HG02870 (cell line): ENCODE results near the gene OPCML.

Source experiments
- ATAC-seq: cut with Tn5 transposase; IDR thresholded peaks from one replicate; pipeline ENCODE4 v1.9.1; 2021; ENCODE audit warnings: mild to moderate bottlenecking, moderate library complexity; ENCODE audit not compliant: unreplicated experiment

Gene OPCML

GRCh38 chr11:133531971-133532651 lies at the start of gene OPCML:
OPCML (minus strand) TSS chr11:133532501.
- no peak for ATAC-seq

GRCh38 chr11:133581091-133581490 lies 48.8 kb upstream of the OPCML start:
- ATAC-seq, result no peak

- ATAC-seq, result no peak
These were observed 47.1 kb upstream of the OPCML start for GRCh38 chr11:133579165-133580031.

GRCh38 chr11:133577403-133577802 lies 45.1 kb upstream of the OPCML start:
- ATAC-seq, result no peak

GRCh38 chr11:133576351-133576750 lies 44.0 kb upstream of the OPCML start:
- no peak for ATAC-seq

- ATAC-seq, result no peak
These were observed 40.8 kb upstream of the OPCML start for GRCh38 chr11:133573081-133573480.

- ATAC-seq, result no peak
These were observed 38.1 kb upstream of the OPCML start for GRCh38 chr11:133570376-133570775.

- no peak for ATAC-seq
These were observed 31.3 kb upstream of the OPCML start for GRCh38 chr11:133563505-133564025.

GRCh38 chr11:133560472-133560855 lies 28.2 kb upstream of the OPCML start:
- no peak for ATAC-seq

GRCh38 chr11:133559833-133560471 lies 27.7 kb upstream of the OPCML start:
- no peak for ATAC-seq

GRCh38 chr11:133559382-133559781 lies 27.1 kb upstream of the OPCML start:
- no peak for ATAC-seq

GRCh38 chr11:133555034-133555433 lies 22.7 kb upstream of the OPCML start:
- no peak for ATAC-seq

- ATAC-seq, result no peak
These were observed 21.8 kb upstream of the OPCML start for GRCh38 chr11:133553885-133554740.

GRCh38 chr11:133552938-133553337 lies 20.6 kb upstream of the OPCML start:
- no peak for ATAC-seq

- no peak for ATAC-seq
These were observed 18.8 kb upstream of the OPCML start for GRCh38 chr11:133551064-133551463.

GRCh38 chr11:133549826-133550225 lies 17.5 kb upstream of the OPCML start:
- no peak for ATAC-seq

GRCh38 chr11:133548641-133549040 lies 16.3 kb upstream of the OPCML start:
- no peak for ATAC-seq

- no peak for ATAC-seq
These were observed 15.7 kb upstream of the OPCML start for GRCh38 chr11:133547808-133548494.

- ATAC-seq, result no peak
These were observed 13.0 kb upstream of the OPCML start for GRCh38 chr11:133545199-133545803.

- no peak for ATAC-seq
These were observed 9.4 kb upstream of the OPCML start for GRCh38 chr11:133541720-133542095.
